Measurements from ENCODE around the gene ARHGAP15. TPM values are rescaled to one million over a fixed set of nuclear protein-coding genes. Genes with fewer than 3 reads are reported as not detected.

The ARHGAP15 gene
- total RNA-seq, 1 donor from 2014 or later = 191 TPM

DNA sequence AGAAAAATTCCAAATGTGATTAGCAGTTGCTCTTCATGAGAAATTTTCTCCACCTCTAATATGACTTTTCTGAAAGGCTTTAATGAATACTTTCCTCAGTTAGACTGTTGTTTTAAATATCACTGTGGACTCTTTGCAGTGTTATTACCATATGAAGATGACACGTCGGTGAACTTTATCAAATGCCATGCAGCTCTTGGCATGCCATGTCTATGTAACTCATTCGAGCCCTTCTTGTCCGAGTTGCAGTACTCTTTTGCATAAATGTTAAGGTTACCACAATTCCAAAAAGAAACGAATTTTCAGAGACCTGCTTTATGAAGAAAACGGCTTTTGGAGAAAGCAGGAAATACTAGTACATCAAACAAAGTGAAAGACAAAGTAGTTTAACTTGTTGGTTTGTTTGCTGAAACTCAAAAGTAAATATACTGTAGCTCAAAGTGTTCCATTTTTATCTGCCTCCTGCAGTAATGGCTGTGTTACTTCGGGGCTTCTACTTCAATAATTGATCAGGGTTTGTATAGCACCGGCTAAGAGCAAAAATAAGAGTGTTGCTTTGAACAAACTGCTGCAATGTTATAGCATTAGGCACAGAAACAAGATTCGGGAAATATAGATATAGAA, 204.1 kb downstream of the ARHGAP15 start:
- intact Hi-C loops (cut with micrococcal nuclease) = no loop called here

DNA sequence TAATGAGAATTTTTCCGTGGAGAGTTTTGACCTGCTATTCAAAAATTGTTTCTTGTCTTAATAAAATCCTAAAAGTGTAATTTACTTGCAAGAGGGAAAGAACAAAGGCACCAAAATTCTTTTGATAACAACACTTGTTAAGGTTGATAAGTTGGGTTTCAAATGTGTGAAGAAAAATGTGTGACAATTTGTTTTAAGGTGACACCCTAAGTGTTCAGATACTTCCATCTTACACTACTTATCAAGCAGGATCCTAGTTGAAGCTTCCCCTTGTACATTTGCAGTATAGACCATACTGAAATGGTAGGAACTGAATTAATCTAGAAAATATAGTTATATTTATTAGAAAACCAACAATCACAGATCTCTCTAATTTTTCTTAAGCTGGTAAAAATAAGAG, 204.6 kb downstream of the ARHGAP15 start:
- intact Hi-C loops (cut with micrococcal nuclease) = no loop called here

DNA sequence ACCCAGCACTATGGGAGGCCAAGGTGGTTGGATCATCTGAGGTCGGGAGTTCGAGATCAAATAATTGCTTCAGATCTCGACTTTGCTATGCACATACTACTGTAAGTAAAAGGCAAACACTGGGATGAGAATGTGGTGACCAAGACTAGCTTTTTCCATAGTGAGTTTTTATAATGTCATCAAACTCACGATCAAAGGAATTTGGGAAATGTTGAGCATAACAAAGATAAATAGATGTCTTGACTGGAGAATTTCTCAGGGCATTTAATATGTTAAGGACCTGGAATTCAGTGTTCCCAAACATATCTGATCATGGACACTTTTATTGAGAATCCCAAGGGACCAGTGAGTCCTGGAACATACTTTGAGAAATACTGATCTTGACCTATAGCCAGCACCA, 205.6 kb downstream of the ARHGAP15 start:
- intact Hi-C loops (cut with micrococcal nuclease) = no loop called here

- intact Hi-C loops (cut with micrococcal nuclease) = no loop called here
Measured at GRCh38 chr2:143336719-143337210, 207.5 kb downstream of the ARHGAP15 start.

GRCh38 chr2:143341478-143341877, 212.3 kb downstream of the ARHGAP15 start:
- intact Hi-C loops (cut with micrococcal nuclease) = no loop called here

DNA sequence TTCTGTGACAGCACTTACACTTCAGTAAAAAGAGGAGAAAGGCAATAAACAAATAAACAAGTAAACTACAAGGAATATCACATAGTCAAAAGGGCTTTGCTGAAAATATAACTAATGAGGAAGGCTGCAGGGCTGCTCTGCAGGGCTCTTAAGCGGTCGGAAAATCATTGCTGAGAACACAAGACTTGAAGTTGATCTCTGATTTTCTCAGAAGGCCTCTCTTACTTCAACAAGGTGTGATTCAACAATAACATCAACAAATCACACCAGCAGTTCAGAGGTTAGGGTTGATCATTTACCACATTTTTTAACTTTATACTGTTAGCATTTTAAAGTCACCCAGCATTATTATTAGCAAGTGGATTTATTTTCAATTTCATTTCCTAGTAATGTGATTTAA, 215.6 kb downstream of the ARHGAP15 start:
- intact Hi-C loops (cut with micrococcal nuclease) = no loop called here

- intact Hi-C loops (cut with micrococcal nuclease) = no loop called here
Measured at GRCh38 chr2:143345887-143346787, 216.9 kb downstream of the ARHGAP15 start.

DNA sequence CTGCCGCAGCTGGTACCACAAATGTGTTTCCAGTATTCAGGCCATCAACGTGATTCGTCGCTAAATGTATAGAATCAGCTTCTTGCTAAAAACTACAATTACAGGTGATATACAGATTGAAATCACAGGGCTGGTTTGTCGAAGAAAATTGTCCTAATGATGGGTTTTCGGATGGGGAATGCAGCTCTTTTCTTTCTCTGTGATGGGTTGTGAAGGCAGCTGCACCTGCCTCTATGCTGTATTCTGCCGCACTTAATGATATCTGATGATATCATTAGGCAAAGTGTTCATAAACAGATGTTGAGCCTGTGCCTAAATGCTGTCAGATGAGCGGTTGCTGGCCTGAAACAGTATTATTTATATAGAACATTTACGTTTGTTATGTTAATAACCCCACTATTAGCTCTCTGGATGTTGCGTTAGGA, 218.1 kb downstream of the ARHGAP15 start:
- intact Hi-C loops (cut with micrococcal nuclease) = no loop called here

DNA sequence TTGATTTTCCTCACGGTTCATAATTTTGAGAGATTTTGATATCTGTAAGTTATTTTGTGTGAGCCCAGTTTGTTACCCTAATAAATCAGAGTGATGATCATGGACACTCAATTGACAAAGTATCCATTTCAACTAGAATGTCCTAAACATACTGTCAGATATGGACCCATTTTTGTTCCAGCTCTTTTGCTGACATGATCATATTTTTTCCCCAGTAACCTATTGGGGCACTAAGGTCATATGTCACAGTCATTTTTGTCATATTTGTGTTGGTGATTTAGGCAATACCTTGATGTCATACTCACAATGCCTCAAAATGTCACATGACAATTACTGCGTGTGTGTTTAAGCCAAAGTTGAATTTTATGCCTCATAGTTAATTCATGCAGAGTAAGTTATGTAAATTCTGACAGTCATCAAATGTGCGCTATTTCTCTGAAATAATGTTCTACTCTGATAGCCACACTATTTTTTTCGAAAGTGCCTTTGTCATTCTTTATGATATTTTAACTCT, 218.7 kb downstream of the ARHGAP15 start:
- intact Hi-C loops (cut with micrococcal nuclease) = no loop called here

DNA sequence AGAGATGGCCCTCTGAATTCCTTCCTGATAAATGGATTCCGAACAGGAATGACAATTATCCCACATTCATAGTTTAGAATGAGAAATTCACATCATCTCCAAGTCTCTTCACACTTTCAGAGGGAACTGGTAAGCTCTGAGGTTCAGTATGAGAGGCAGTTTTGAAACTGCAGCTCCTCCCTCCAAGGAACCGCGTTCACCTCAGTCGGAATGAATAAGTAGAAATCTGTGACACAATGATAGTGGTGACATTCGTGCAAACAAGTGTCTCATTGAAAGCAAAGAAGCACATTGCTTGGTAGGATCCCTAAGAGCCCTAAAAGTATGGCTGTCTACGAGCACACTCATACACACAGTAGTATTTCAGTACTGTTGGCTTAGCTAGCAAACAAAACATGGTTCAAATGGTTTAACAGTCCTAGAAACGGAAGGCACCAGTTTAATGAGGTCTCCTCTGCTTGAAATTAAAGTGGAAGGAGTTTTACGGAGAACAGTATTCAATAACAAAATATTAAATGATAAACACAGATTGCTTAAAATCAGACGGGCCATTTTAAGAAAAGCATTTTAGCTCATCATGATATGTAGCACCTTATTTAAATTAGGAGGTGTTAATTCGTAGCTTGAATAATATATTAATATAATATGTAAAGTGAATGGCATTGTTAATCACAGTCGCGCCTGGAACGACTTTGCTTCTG, 225.0 kb downstream of the ARHGAP15 start:
- intact Hi-C loops (cut with micrococcal nuclease) = no loop called here

DNA sequence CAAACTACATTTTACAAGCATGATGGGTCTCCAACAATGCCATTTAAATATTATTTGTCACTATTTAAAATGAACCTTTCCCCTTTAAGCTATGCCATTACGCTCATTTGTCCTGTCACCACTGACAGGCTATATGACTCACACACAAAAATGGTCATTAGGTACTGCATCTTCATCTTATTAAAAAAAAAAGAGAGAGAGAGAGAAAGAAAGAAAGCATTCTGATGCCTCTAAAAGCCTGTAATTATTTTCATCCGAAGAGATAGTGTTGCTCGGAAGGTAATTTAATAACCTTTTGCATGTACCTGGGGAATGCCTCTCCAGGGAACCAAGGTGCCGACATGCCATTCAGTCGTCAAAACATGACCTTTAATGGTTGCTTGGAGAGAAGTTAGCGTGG, 226.7 kb downstream of the ARHGAP15 start:
- intact Hi-C loops (cut with micrococcal nuclease) = no loop called here

GRCh38 chr2:143356336-143356735, 227.1 kb downstream of the ARHGAP15 start:
- intact Hi-C loops (cut with micrococcal nuclease) = no loop called here

DNA sequence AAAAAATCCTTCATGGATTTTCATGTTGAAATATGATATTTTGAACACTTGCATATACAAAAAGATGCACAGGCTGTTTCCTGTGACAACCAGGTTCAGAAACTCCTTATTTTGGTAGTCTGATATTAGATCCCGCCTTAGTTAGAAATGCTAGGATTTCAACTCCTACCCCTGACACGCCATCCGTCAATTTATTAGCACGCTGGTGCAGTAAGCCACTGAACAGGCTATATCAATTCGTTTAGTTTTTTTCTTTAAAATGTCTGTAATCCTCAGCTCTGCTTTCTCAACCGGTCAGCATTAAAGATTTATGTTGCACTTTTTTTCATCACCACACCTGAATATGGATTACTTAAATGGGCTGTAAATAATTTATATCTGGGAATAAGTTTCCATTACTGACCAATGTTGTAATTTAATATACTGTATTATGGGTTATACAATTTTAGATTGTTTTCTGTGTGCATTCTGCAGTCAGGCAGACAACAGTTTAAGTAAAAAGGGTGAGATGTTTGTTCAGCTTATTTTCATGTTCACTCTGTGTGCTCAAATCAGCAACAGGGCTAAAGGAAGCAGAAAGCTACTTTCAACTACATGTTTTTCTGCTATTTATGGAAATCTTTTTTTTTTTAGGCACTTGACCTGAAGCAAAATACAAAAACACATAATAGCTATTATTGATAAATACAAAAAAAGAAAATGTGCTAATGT, 227.7 kb downstream of the ARHGAP15 start:
- intact Hi-C loops (cut with micrococcal nuclease) = no loop called here

GRCh38 chr2:143357966-143358365, 228.7 kb downstream of the ARHGAP15 start:
- intact Hi-C loops (cut with micrococcal nuclease) = no loop called here

- intact Hi-C loops (cut with micrococcal nuclease) = no loop called here
Measured at GRCh38 chr2:143361346-143361745, 232.1 kb downstream of the ARHGAP15 start.

- intact Hi-C loops (cut with micrococcal nuclease) = no loop called here
Measured at GRCh38 chr2:143371616-143372015, 242.4 kb downstream of the ARHGAP15 start.

DNA sequence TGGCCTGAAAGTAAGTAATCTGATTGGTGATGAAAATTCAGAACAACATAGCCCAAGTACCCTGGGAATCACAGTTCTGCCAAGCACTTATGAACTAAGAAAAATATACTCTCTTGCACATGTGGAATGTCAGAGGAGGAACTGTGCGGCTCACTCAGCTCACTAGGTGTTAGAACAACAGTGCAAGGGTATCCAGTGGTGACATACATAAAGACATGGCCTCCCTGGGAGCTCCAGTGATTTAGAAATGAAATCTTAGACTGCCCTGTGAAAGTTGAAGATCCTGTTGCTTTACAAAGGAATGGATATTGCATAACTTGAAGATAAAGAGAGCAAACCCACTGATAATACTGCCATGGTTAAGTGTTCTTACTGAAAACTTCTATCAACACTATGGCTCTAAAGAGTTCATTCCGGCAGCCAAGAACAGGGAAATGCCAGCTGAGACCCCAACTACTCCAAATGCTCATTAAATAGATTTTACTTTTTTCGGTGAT, 246.2 kb downstream of the ARHGAP15 start:
- intact Hi-C loops (cut with micrococcal nuclease) = no loop called here

DNA sequence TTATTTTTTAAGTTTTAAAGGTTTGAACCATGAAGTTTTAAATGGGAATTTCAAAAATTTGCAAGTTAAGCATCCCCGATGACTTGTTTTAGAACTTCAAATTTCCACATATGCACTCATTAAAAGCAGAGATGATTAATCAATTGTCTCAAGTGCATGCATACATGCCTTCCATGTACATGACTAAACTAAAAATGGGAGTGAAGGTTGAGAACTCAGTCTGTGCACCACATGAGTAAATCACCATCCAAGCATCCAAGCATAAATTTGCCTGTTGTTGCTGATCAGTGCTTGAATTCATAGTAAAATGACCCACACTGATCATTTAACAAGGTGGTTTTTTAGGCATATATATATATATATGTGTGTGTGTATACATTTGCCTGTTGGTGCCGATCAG, 249.8 kb downstream of the ARHGAP15 start:
- intact Hi-C loops (cut with micrococcal nuclease) = no loop called here

- intact Hi-C loops (cut with micrococcal nuclease) = no loop called here
Measured at GRCh38 chr2:143379955-143380354, 250.7 kb downstream of the ARHGAP15 start.

GRCh38 chr2:143382573-143382972, 253.4 kb downstream of the ARHGAP15 start:
- intact Hi-C loops (cut with micrococcal nuclease) = no loop called here

- intact Hi-C loops (cut with micrococcal nuclease) = no loop called here
Measured at GRCh38 chr2:143383016-143383415, 253.8 kb downstream of the ARHGAP15 start.

Measured in T-helper 2 cell treated with Interferon-gamma antibody and Interleukin-4, amounts not matched to agents 100 ng/mL and 5 ng/mL, for 36 hours (primary cell).